ENCODE results near the gene EMID1. TPM values are rescaled to one million over a fixed set of nuclear protein-coding genes. Genes with fewer than 3 reads are reported as not detected.

The EMID1 gene
- total and polyA plus RNA-seq, 4 donors: 4.9 to 30.2 (median 8.4) TPM

- Histone ChIP-seq H3K4me1 (ENCODE audit: control insufficient read depth in 5 of 5, insufficient read depth in 5 of 5, low read length in 5 of 5) (no peaks in the 10 kb centered on the region), H3K4me3 (no peak overlapping the region), H3K27ac (ENCODE audit: low read depth in 1 of 2, low read length in 1 of 2) (no peak overlapping the region), H3K27me3 (ENCODE audit: control insufficient read depth in 3 of 3, insufficient read depth in 3 of 3, low read length in 2 of 3) (no peaks in the 10 kb centered on the region), H3K9me3 (ENCODE audit: control insufficient read depth in 4 of 4, insufficient read depth in 3 of 4, low read length in 3 of 4) (no peaks in the 10 kb centered on the region), H3K36me3 (ENCODE audit: control insufficient read depth in 4 of 4, insufficient read depth in 4 of 4, low read length in 4 of 4) (peaks cover 0 to 17% (median 10%) of the 10 kb centered on the region in 4 donors), H3K9ac (ENCODE audit: insufficient read depth in 1 of 2, low read length in 2 of 2) (no peak overlapping the region)
- TF ChIP-seq CTCF (IDR thresholded peaks at IDR 0.05; ENCODE audit: control extremely low read depth, extremely low read depth): no peak
- DNase-seq: no peak
- ATAC-seq (ENCODE audit: insufficient read depth, low FRiP score): no peak
- WGBS, 2 donors: 60 to 62% methylated on average over 4 of the region's 4 CpGs
Measured at GRCh38 chr22:29254286-29254660, 48.6 kb downstream of the EMID1 start.

- WGBS, 2 donors: 96% methylated on average over 11 of the region's 11 CpGs
- H3K36me3 ChIP-seq (ENCODE audit: control insufficient read depth in 4 of 4, insufficient read depth in 4 of 4, low read length in 4 of 4): peaks cover 0 to 21% (median 12%) of the 10 kb centered on the region in 4 donors
- no peak overlapping the region for H3K4me3 ChIP-seq
- ATAC-seq (ENCODE audit: insufficient read depth, low FRiP score) (no peak), DNase-seq (no peak)
- no peaks in the 10 kb centered on the region for H3K4me1 ChIP-seq (ENCODE audit: control insufficient read depth in 5 of 5, insufficient read depth in 5 of 5, low read length in 5 of 5)
- no peak overlapping the region for H3K9ac ChIP-seq (ENCODE audit: insufficient read depth in 1 of 2, low read length in 2 of 2)
- H3K27me3 ChIP-seq (ENCODE audit: control insufficient read depth in 3 of 3, insufficient read depth in 3 of 3, low read length in 2 of 3): no peaks in the 10 kb centered on the region
- H3K27ac ChIP-seq (ENCODE audit: low read depth in 1 of 2, low read length in 1 of 2): no peak overlapping the region
- H3K9me3 ChIP-seq (ENCODE audit: control insufficient read depth in 4 of 4, insufficient read depth in 3 of 4, low read length in 3 of 4): no peaks in the 10 kb centered on the region
- no peak for TF ChIP-seq CTCF (IDR thresholded peaks at IDR 0.05; ENCODE audit: control extremely low read depth, extremely low read depth)
Measured at GRCh38 chr22:29255064-29255621, 49.4 kb downstream of the EMID1 start.

GRCh38 chr22:29256606-29257325 is 51.1 kb downstream of the EMID1 start:
- Histone ChIP-seq H3K4me3 (no peak overlapping the region), H3K9me3 (ENCODE audit: control insufficient read depth in 4 of 4, insufficient read depth in 3 of 4, low read length in 3 of 4) (no peaks in the 10 kb centered on the region), H3K27ac (ENCODE audit: low read depth in 1 of 2, low read length in 1 of 2) (no peak overlapping the region), H3K36me3 (ENCODE audit: control insufficient read depth in 4 of 4, insufficient read depth in 4 of 4, low read length in 4 of 4) (peaks cover 0 to 27% (median 14%) of the 10 kb centered on the region in 4 donors), H3K4me1 (ENCODE audit: control insufficient read depth in 5 of 5, insufficient read depth in 5 of 5, low read length in 5 of 5) (no peaks in the 10 kb centered on the region), H3K9ac (ENCODE audit: insufficient read depth in 1 of 2, low read length in 2 of 2) (no peak overlapping the region), H3K27me3 (ENCODE audit: control insufficient read depth in 3 of 3, insufficient read depth in 3 of 3, low read length in 2 of 3) (no peaks in the 10 kb centered on the region)
- 91 to 94% methylated on average over 8 of the region's 8 CpGs for WGBS, 2 donors
- no peak for TF ChIP-seq CTCF (IDR thresholded peaks at IDR 0.05; ENCODE audit: control extremely low read depth, extremely low read depth)
- DNase-seq: no peak
- no peak for ATAC-seq (ENCODE audit: insufficient read depth, low FRiP score)
